ENCODE measurements around the gene NEDD9. TPM values are rescaled to one million over a fixed set of nuclear protein-coding genes. Genes with fewer than 3 reads are reported as not detected.

NEDD9 gene
- total RNA-seq, 1 experiment from 2014 or later = 10.6 TPM

DNA sequence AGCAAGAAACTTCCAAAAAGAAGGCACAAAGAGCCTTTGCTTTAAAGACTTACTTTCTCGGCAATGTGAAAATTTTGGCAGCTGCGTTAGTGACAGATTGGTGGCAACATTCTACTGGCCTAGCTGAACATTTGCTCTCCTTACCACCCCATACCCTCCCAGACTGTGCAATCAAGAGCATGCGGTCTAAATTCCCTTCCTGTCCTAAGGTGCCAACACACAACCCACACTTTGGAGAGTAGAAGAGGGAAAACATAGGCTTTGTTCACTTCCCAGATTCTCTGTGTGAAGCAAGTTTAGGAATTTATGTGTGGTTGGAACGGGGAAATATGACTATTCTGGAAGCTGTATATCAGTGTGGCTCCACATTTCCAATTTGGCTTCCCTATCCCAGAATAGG lies 29.8 kb upstream of the NEDD9 start:
- no peak for DNase-seq (ENCODE audit: low read depth)

DNA sequence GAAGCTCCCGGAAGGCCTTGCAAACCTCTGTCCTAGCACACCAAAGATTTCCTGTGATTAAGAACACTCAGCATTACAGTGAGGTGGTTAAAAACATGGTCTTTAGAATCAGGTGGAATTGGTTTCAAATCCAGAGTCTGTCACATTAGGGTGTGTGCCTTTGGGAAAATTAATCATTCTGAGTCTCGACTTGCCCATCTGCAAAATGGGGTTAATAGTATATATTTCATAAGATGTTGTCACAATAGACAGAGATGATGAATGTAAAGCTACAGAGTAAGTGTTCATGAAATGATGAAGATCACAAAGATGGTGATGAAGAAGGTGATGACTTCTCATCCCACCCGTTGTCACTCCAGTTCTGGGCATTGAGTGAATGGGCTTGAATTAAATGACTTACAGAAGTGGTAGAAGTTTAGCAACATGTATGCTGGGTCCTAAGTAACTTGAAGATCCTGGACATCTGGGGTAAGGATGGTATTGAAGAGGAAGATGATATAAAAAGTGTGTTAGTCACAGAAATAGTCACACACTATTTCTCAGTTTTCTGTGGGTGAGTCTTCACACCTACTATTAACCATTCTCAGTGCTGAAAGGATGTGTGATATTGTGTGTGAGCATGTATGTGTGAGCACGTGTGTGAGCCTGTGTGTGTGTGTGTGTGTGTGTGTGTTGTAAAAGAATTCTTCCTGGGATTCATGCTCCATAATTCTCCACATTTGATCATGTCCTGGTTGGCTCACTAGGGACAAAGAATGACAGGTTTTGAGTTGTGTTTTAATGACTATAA lies 28.0 kb upstream of the NEDD9 start:
- no peak for DNase-seq (ENCODE audit: low read depth)

DNA sequence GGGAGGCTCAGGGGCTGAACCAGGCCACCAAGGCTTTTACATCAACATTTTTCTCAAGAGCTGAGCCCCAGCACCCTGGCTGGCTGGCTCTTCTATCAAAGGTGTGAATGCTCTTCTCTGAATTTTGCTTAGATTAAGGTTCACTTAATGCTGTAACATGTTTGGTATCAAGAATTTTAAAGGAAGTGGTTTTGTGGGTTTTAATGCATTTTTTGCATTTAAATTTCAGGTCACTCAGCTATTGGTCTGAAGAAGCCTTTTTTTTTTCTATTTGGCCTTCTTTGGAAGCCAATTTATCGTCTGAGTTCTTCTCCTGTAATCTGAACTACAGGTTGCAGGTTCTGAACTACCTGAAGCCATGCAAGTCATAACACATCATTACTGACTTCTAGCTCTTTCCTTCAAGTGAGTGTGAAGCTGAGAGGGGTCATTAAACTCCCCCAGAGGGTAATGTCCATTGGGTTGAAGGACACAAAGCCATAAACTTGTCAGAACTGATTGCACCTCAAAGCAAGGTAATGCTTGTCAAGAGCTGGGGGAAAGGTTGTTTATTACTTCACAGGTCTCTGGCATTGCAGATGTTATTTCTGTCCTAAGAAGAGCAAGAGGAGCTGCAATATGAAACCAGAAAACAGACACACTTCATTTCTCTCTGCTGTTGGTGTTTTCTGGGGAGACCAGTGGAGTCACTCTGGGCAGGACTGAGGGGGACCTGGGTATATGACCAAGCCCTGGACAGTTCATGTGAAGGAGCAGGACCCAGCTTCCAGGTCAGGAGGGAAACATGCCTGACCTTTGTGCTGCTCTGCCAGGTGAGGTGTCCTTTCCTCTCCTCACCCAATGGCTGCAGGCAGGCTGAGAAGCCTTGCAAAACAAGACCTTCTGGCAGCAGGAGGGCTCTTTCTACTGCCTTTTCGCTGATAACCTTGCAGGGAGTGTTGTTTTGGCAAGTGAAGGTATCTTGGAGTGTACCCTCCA lies 26.1 kb upstream of the NEDD9 start:
- no peak for DNase-seq (ENCODE audit: low read depth)

DNA sequence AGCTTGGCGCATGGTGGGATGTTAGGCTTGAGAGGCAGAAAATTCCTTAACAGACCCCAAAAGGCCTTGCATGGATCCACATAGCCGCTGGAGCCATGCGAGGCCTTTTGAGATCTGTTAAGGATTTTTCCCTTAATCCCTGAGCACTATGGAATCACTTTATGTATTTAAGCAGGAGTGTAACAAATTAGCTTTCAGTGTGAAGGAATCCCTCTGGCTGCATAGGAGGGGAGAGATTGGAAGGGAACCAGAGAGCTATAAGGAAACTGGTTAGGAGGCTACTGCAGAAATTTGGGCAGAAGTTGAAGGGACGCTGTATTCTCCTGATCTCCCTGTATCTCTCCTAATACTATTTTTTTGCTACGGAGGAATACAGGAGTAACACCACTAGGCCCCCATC lies 23.1 kb upstream of the NEDD9 start:
- no peak for DNase-seq (ENCODE audit: low read depth)

DNA sequence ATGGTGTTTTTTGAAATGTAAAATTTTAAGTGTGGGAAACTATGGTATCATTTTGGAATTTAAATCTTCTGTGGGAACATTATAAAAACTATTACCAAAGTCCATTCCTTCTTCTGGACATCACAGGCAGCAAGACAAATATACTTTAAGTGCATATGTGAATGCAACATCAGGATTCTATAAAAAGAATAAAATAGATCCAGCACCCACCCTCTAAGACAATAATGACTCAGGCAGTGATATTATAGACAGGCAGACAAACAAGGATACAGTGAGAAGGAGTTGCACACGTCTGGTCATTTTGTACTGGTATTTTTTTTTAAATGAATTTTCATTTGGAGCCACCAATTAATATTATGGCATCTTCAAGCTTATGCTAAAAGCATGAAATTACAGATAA lies 21.1 kb upstream of the NEDD9 start:
- DNase-seq (ENCODE audit: low read depth) = no peak

DNA sequence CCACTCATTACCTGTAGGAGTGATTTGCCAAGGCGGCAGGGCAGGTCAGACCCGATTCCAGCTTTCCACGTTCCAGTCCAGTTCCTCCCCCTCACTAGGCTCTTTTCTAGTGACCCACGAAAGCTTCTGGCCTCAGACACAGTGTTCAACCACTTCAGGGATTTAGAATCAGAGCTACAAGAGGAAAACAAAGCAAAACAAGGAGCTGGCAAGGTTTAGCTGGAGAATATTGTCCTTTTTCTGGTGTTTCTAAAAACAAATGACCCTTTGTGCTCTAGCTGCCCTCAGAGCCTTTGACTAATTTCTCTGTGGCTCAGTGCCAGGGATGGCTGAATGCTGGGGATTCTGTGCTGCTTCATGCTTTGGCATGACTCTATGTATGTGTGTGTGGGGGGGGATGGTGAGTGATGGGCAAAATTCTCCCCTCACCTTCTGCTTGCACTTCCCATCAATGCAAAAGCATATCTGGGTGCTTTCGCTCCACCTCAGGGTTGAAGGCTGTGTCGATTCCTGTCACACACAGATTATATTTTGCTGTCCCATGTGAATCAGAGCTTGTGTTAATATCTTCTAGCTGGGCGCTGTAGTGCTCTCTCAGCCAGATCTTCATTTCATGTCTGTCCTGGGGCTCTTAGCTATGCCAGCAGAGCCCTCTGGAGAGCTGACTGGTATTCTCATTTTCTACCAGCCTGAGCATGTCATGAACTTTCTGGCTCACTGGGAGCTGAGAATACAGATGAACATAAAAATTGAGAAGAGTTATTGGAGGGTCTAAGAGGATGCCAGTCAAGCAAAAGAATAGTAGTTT lies 19.3 kb upstream of the NEDD9 start:
- peak; percentile 91 for DNase-seq (ENCODE audit: low read depth)

DNA sequence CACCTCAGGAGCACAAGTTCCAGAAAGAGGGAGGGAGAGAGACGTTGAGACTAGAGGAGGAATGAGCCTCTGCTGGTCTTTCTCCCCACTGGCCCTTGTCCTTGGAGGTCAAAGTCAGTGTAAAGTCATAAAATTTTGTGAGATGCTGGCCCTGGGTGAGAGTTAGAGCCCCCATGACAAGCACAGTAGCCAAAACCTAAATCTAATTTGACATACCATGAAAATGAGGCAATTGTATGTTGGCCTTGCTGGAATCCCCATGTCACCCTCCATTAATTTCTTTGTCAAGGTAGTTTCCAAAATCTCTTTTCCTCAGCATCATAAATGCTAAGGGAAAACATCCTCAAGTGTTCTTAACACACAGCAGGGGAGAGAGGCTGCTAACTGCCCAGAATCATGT lies 17.6 kb upstream of the NEDD9 start:
- no peak for DNase-seq (ENCODE audit: low read depth)

DNA sequence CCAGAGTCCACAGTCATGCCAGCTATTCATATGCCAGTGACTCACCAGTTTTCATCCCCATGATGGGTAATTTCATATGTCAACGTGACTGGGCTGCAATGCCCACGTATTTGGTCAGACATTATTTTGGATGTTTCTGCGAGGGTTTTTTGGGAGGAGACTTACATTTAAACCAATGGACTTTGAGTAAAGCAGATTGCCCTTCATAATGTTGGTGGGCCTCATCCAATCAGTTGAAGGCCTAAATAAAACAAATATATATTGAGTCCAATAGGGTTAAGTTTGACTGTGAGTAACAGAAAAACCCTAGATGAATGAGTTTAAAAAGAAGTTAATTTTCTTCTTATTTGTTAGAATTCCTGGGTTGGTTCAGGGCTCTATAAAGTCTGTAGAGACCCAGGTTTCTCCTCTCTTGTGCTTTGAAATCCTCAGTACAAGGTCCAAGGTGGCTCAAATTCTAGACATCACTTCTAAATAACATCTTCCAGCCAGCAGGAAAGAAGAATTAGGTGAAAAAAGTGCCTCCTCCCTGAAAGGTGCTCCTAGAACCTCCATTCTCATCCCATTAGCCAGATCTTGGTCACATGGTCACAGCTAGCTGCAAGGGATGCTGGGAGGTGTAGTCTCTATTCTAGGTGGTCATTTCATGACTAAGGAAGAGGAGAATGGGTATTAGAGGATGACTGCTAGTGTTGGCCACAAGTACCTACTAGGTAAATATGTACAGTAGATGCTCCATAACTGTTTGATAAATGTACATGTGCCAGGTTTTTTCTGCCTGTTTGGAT lies 16.7 kb upstream of the NEDD9 start:
- DNase-seq (ENCODE audit: low read depth) = no peak

DNA sequence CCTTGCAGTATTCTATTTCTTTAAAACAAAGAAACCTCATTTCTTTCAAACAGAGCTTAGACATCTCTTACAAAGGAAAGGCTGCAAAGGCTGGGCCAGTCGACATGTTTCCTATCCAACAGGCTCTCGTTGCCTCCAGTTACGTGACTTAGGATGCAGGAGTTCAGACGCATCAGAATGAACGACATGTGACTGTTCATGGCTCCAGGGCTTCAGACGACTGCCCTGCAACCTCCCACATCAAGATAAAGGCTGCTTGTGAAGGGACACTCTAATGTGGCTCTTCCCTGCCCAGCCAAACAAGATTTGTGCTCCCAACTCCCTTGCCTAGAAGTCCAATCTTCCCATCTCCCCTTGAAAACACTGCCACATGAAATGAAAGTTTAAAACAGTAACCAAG lies 14.3 kb upstream of the NEDD9 start:
- DNase-seq (ENCODE audit: low read depth) = no peak

DNA sequence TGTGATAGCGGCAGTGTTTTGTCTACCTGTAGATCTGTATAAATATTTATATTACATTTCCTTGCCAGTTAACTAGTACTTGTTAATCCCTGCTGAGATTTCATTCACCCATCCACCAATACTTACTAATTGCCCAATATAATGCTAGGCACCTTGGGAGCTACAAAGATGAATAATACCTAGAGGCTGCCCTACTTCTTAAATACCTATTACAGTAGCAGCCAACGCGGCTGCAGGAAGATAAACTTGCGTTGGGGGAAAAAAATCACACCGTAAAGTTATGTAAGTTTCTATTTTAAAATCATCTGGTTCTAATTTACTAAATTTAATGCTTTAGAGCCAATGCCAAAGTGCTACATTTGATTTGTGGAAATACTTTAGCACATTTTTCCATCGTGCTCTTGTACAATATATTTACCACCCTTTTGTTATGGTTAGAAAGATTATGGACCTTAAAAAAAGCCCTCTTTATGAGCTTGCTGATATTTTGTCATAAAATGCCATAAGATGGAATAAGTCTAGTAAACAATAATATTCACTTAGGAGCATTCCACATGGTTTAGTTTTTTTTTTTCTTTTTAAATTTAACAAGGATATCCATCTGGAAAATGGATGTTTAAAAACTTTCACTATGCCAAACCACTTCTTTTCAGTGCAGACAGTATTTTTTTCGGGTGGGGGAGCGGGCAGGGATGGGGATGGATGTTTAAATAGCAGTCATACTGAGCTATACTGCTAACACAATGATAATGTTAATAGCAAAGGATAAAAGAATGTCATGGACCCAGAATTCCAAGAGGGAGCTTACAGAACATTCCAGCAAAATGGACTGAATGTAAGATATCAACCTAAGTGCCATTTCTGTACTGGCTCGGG lies 13.2 kb upstream of the NEDD9 start:
- DNase-seq (ENCODE audit: low read depth) = no peak

DNA sequence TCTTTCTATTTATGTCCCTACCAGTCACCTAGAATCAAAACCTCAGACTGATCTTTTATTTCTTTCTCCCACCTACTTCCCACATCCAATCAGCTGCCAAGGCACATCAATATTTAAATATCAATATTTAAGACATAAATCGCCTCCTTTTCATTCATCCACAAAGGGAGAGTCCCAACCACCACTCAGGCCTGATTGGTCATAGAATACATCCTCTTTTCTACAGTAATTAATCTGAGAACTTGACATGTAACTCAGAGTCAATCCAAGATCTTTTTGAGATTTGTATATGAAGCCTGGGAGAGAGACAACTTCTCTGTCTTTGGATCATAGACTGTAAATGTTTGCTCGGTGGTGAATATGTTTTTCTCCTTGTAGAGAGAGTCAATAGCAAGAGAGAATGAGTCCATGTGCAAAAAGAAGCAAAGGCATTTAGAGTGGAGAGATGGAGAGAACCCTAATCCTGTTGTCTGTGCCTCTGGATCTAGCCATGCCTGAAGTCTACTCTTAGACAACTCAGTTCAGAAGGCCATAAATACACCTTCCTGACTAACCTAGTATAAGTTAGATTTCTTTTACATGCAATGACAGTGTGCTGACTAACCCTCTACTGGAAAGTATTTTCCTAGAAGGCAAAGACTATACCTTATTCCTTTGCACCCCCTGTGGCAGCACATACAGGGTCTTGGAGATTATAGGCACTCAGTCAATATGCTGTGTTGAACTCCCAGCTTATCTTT lies 12.1 kb upstream of the NEDD9 start:
- no peak for DNase-seq (ENCODE audit: low read depth)

DNA sequence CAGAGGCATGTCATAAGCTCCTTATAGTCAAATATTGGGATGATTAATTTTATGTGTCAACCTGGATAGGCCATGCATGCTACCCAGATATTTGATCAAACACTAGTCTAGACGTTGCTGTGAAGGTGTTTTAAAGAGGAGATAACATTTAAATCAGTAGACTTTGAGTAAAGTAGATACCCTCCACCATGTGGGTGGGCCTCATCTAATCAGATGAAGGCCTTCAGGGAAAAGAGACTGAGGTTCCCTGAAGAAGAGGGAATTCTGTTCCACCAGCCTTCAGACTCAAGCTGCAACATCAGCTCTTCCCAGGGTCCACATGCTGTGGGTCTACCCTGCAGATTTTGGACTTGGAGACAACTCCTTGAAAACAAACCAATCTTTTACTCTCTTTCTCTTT lies 11.4 kb upstream of the NEDD9 start:
- no peak for DNase-seq (ENCODE audit: low read depth)

DNA sequence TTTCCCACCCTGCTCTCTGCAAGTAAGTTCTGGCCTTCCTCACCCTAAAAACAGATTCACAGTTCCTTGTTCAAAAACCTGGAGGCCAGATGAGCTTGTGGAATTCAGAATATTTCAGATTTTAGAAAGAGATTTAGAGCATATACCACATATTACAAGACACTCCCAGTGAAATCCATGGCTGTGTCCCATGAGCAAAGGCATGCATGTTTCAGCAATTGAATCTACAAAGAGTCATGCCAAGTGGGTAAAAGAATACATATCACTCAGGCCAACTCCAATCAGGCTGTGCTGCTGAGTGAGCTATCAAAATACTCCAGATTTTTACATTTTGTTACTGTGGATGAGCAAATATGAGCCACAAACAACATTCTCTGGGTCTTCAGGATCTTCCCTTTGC lies 10.2 kb upstream of the NEDD9 start:
- no peak for DNase-seq (ENCODE audit: low read depth)

DNA sequence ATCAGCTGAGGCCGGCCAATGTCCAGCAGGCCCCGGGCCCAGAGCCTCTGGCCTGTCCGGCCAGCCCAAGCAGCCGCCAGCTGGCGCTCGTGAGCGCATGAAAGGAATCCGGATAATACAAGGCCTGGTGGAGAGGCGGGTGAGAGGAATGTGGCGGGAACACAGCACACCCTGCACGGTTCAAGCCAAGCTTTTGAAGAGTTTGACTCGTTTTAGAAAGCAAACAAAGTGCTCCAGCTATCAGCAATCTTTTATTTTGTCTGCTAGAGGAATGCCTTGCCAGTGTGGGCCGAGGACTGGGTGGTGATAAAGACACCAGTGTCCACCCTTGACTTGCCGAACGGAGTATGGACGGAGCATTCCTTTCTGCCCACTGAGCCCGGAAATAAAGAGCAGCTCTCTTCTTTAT lies 9.3 kb upstream of the NEDD9 start:
- peak; percentile 22 for DNase-seq (ENCODE audit: low read depth)

DNA sequence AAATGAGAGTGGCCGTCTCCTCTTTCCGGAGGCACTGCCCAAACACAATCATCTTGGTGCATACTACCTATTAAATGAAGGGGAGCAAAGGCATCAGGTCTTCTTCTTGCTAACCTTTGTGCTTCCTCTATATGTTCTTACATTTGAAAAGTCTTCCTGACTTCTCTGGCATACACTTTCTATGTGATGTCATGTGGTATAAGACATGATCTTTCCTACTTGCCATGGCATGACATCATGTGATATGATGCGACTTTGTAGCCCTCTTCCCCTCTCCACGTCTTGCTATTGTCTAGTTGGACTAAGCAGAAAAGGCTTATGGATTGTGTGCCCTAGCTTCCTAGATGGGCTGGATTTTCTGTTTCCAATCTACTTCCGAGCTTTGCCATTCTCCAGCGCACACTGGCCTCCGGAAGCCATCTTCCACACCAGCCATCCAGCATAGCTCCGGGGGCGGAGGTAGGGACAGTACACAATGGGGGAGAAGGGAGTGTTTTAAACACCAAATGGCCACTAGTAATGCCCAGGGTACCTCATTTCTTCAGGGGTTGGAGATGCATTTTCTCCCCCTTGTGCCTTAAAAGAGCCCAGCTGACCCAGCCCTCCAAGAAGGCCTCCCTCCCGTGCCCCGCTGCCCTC lies 8.8 kb upstream of the NEDD9 start:
- no peak for DNase-seq (ENCODE audit: low read depth)

DNA sequence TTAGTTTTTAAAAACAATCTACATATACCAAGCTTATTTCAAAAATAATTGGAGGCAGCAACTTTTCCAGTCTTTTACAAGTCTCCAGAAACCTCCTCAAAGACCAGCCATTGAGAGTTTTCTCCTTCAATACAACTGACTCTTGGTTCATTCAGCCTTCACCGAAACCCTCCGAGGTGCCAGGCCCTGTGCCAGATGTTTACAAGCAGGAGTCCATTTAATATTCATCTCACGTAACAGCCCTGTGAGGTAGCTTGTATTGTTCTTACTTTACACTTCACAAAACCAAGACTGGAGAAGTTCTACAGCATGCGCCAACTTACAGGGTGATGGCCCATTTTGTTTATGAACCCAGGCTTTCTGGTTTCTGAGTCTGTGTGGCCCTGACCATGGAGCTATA lies 5.5 kb upstream of the NEDD9 start:
- DNase-seq (ENCODE audit: low read depth) = no peak

DNA sequence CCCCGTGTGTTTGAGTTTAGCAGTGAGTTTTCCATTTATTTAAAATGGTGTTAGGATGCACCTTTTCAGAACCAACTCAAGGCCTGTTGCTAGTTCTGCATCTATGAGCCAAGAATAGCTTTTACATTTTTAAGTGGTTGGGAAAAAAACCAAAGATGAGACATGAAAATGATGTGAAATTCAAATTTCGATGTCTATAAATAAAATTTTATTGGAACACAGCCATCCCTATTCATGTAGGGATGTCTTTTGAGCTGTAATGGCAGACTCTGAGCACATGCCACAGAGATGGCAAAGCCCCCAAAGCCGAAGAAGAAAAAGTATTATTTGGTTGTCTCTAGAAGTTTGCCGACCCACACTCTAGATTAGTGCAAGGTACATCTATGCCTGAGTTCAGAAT lies 5.0 kb upstream of the NEDD9 start:
- no peak for DNase-seq (ENCODE audit: low read depth)

DNA sequence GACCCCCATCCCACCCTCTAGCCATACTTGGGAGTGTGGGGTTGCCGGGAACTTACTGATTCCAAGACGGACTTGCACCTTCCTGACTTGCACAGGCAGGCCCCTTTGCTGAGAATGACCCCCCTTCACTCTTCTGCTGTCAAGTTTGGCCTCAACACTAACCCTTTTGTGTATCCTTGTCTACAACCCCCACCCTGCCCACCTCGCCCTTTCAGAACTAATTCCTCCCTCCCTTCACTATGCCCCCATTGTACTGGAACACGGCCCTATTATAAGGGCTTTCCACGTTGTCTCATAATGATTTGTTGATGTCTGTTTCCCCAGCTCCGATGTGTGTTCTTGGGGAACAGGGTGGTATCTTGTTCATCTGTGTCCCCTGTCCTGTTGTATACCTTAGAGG lies 4.4 kb upstream of the NEDD9 start:
- DNase-seq (ENCODE audit: low read depth) = no peak
